GOT3 (cell line): ENCODE measurements around the gene GABRB1.

ENCODE experiments used
- DNase-seq: peaks from one replicate; lab custom pipeline; 2025; ENCODE audit warnings: mixed read lengths; lab: John Stamatoyannopoulos, UW

The GABRB1 gene

DNA sequence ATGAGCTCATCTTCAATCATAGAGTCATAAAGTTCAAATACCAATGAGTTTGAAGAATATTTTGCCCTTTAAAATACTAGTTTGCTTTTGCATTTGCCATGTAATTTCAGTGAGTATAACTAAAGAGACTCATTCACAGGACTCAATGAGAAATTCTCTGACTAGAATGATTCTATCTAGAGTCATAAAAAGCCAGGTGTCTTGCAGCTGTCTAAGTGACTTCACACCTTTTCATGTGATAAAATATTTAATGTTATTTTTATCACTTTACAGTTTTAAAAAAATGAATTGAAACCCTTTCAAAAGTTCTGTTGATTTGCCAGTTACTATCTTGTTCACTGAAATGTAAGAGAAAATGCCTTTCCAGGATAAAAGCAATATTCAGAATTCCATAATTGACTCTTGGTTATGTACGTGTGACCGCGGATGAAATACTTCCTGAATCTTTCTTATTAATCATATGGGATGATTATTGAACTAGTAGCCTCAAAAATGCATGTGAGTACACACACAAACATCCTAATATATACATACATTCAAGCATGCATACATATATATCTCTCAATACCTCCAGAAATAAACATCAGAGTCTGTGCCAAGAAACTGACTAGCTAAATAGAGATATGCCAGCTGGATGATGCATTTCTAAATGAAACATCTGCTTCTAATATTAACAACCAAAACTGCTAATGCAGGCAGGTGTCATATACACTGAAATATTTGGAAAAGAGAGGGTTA lies 87.0 kb downstream of the GABRB1 start:
- DNase-seq = no peak

DNA sequence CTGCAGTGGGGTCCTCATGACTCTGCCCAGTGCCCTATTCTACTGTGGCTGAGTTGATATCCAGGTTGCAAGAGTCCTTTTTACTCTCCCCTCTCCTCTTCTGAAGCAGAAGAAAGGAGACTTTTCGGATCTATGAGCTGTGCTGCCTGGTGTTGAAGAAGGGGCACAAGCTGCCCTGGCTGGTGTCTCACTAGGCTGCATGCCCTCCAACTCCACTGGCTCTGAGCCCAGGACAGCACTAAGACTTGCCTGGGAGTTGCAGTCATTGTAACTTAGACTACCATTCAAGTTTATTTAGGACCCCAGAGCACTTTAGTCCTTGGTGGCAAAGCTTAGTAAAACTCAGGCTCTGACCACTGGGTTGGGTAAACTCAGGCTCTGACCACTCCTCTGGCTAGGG lies 89.4 kb downstream of the GABRB1 start:
- no peak for DNase-seq

- no peak for DNase-seq
Measured at GRCh38 chr4:47122592-47123291, 91.4 kb downstream of the GABRB1 start.

DNA sequence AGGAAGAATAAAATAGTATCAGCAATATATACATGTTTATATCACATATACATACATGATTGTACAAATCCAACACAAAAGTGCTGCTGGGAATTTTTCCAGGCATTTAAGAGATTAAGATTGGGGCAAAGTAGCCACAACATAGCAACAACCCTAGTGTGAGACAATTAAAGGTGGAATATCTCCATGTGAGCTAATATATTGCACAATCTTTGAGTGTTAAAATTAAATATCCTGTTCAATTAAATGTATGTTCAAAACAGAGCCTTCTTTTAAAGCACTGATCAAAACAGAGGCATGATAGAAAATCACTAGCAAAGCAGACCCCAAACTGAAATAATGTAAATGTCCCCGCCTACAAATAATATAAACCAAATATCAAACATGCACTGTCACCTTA lies 97.6 kb downstream of the GABRB1 start:
- no peak for DNase-seq

GRCh38 chr4:47135210-47135609 lies 103.8 kb downstream of the GABRB1 start:
- no peak for DNase-seq

DNA sequence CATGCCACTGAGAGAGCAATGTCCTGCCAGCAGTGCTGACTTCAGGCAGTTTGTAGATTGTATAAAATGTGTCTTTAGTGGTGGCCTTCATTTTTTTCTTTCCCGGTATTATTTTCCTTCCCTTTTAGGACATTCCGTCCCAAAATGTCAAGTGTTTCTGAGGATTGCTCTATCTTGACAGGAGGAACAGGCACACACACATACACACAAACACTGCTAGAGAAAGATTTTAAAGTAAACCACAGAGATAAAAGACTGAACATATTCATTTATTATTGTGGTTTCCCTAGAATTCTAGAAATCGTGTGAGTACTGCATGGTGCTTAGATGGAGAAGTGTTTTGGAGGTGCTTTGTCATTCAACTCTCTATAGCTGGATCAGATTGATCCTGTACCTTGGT lies 111.9 kb downstream of the GABRB1 start:
- DNase-seq = no peak

GRCh38 chr4:47145630-47146029 lies 114.3 kb downstream of the GABRB1 start:
- no peak for DNase-seq

DNA sequence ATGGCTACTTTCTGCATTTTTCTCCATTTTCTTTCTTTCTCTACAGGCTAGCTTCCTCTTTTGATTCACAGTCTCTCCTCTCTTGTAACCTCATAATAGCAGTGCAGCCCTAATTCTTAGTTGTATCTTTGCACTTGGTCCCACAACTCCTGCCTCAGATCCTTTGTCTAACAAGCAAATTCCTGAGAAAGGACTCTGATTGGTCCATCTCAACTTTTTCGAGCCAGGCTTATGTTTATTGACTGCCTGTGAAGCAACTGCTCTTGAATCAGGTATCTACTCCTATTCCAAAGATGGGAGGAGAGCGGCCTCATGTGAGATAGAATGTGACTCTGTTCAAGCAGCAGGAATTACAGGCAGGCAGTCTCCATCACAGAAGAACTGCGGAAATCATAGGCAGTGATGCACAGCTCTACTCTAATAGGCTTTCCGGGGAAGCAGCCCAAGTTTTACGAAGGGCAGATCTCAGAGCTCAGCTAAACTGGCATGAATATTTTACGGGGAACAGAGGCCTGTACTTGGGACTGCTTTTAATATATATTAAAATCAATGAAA lies 123.5 kb downstream of the GABRB1 start:
- no peak for DNase-seq

- DNase-seq = no peak
Measured at GRCh38 chr4:47155919-47156318, 124.6 kb downstream of the GABRB1 start.

DNA sequence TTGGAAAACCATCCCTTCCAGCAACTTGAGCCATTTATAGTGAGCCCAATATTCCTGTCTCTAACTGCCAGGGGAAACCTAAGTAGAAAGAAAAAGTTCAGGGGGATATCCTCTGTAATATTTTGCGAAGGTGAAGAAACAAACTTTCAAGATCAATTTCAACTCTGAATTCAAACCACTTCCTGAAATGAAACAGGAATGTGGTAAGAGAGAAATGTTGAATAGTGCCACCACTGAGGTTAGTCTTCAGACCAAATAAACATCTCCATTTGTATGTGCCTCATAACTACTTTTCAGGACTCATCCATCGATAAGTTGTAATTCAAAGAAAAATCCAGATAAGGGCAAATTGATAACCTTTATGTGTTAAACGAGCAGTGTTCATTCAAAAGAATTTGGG lies 128.7 kb downstream of the GABRB1 start:
- no peak for DNase-seq

GRCh38 chr4:47167081-47168035 lies 136.0 kb downstream of the GABRB1 start:
- DNase-seq = no peak

DNA sequence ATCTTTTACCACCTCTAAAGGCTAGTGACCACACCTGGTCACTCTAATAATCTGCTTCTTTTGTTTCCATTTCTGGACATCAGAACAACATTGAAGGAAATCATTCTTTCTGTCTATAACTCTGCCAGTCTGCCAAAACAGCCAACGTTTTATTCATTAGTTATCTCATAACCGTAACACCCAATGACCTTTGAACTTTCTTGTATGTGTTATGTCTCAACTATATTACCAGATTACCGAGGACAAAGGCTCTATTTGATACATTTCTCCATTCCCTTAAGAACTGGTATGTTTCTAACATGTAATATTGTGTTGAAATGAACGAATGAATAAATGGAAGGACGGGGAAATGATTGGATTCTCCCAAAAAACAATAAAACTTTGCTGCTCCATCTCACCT lies 152.7 kb downstream of the GABRB1 start:
- DNase-seq = no peak

GRCh38 chr4:47185761-47186160 lies 154.4 kb downstream of the GABRB1 start:
- DNase-seq = no peak

- DNase-seq = no peak
Measured at GRCh38 chr4:47187608-47188007, 156.2 kb downstream of the GABRB1 start.

GRCh38 chr4:47193179-47193578 lies 161.8 kb downstream of the GABRB1 start:
- DNase-seq = no peak

GRCh38 chr4:47194036-47194737 lies 162.8 kb downstream of the GABRB1 start:
- no peak for DNase-seq

DNA sequence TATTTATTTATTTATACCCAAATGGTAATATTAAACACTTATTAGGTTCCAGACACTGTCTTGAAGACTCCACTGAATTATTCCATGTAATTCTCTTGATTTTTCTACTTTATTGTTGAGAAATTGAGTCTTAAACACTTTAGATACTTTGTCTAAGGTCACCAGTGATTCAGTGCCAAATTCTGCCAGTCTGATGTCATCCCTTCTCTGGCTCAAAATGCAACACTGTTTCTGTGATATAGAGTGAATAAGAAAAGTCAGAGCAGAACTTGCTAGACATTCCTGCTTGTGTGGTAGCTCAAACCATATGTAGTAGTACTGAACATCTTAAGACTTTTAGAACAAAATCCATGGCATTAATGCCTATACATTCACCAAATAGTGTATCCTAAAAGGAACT lies 164.3 kb downstream of the GABRB1 start:
- no peak for DNase-seq

DNA sequence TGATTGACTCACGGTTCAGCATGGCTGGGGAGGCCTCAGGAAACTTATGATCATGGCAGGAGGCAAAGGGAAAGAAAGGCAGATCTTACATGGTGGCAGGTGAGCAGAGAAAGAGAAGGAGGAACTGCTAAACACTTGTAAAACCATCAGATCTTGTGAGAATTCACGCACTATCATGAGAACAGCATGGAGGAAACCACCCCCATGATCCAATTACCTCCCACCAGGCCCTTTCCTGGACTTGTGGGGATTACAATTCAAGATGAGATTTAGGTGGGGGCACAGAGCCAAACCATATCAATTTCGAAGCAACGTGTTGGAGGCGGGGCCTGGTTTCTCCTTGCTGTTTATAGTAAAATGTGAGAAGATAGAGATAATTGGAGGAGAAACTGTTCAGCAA lies 167.4 kb downstream of the GABRB1 start:
- DNase-seq = no peak

- DNase-seq = no peak
Measured at GRCh38 chr4:47203593-47203992, 172.2 kb downstream of the GABRB1 start.

DNA sequence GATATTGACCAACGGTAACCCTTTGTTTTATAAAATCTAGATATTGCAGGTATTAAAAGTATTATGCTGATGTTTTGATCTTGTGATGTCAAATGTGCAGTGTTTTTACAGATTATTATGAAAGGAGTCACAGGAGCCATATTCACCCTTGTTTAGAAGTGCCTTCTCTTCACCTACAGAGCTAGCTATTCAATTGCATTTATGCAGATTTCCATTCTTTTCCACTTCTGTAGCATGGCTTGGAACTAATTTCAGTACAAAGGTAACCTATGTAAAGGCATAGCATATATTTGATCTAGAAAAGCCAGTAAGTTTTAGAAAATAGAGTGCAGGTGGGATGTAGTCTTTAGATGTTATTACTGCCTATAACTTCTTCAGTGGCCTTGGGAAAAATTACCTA lies 176.2 kb downstream of the GABRB1 start:
- no peak for DNase-seq

GRCh38 chr4:47209833-47210232 lies 178.5 kb downstream of the GABRB1 start:
- DNase-seq = no peak

DNA sequence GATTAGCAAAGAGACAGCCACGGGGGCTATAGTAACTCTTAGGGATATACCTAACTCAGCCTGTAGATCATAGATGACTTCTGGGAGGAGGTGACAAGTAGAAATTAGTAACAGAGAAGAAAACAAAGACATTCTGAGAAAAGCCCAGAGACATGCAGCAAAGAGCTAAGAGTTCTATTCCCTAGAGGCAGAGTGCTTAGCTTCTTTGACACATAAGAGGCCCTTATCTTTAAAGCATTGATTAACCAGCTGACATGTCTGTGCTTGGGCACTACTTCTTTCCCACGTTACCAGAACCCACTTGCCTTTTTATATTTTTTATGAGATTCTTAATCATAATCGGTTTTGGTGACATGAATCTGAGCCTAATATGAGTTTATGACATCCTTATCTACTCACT lies 179.5 kb downstream of the GABRB1 start:
- DNase-seq = no peak
